Smooth muscle cell (in vitro differentiated cells): Measurements from ENCODE around the gene SYNGAP1. TPM values are rescaled to one million over a fixed set of nuclear protein-coding genes. Genes with fewer than 3 reads are reported as not detected.

Experiments used
- DNase-seq: peaks from one replicate; lab custom pipeline; 2025; ENCODE audit not compliant: unreplicated experiment; lab: John Stamatoyannopoulos, UW
- H2AFZ ChIP-seq: fragments of 200-600 bp; sonication (generic); 2 replicates; pipeline ENCODE4 v1.6.0; 2016; ENCODE audit warnings: antibody characterized with exemption, low read depth, mild to moderate bottlenecking
- H3F3A ChIP-seq: fragments of 200-600 bp; sonication (generic); 2 replicates; pipeline ENCODE4 v1.6.0; 2017; ENCODE audit warnings: antibody characterized with exemption, low read depth
- H3K27ac ChIP-seq: fragments of 200-600 bp; sonication (generic); 2 replicates; pipeline ENCODE4 v1.5.1; 2016; ENCODE audit warnings: low read depth, mild to moderate bottlenecking
- H3K27me3 ChIP-seq: fragments of 200-600 bp; sonication (generic); 2 replicates; pipeline ENCODE4 v1.6.1; 2016; ENCODE audit warnings: low read depth, mild to moderate bottlenecking
- H3K36me3 ChIP-seq: fragments of 200-600 bp; sonication (generic); 2 replicates; pipeline ENCODE4 v1.5.1; 2016; ENCODE audit warnings: low read depth
- H3K4me1 ChIP-seq: fragments of 200-600 bp; sonication (generic); 2 replicates; pipeline ENCODE4 v1.5.1; 2016; ENCODE audit warnings: low read depth
- H3K4me2 ChIP-seq: fragments of 200-600 bp; sonication (generic); 2 replicates; pipeline ENCODE4 v1.6.0; 2016; ENCODE audit warnings: mild to moderate bottlenecking
- H3K4me3 ChIP-seq: fragments of 200-600 bp; sonication (generic); 2 replicates; pipeline ENCODE4 v1.5.1; 2016; ENCODE audit warnings: mild to moderate bottlenecking
- H3K79me2 ChIP-seq: fragments of 200-600 bp; sonication (generic); 2 replicates; pipeline ENCODE4 v1.6.0; 2016; ENCODE audit warnings: low read depth, mild to moderate bottlenecking
- H3K9ac ChIP-seq: fragments of 200-600 bp; sonication (generic); 2 replicates; pipeline ENCODE4 v1.6.0; 2016; ENCODE audit warnings: low read depth
- H3K9me3 ChIP-seq: fragments of 200-600 bp; sonication (generic); replicated peaks from 2 replicates; pipeline ENCODE4 v1.5.1; 2016; ENCODE audit warnings: low read depth
- H4K20me1 ChIP-seq: fragments of 200-600 bp; sonication (generic); 2 replicates; pipeline ENCODE4 v1.6.0; 2016; ENCODE audit warnings: low read depth
- WGBS: methylation state at CpG from one replicate; pipeline ENCODE4 v1.1.7; 2016; ENCODE audit warnings: low lambda C conversion rate; 5-methylcytosine and 5-hydroxymethylcytosine counted together
- polyA plus RNA-seq: library from polyadenylated mRNA; unstranded; fragments of >200 nt; fragmentation: Nextera tagmentation; extraction: Ambion mirVana; gene quantifications from 2 replicates; pipeline ENCODE4 v1.2.1, GENCODE V29; 2016
- total RNA-seq: library from RNA; depleted of rRNA; stranded (reverse); fragments of >200 nt; gene quantifications from 2 replicates; pipeline ENCODE4 v1.2.3, GENCODE V29; 2014
- TF ChIP-seq, protein P1 (sequence below): fragments of 200-600 bp; sonication (generic); IDR thresholded peaks from 2 replicates; pipeline ENCODE4 v1.5.1; 2017; ENCODE audit warnings: borderline replicate concordance, mild to moderate bottlenecking, antibody characterized with exemption; ENCODE audit not compliant: insufficient read depth, poor library complexity, severe bottlenecking

Gene SYNGAP1
- total and polyA plus RNA-seq, 2 experiments from 2014 or later = 1.9 to 10.4 TPM

DNA sequence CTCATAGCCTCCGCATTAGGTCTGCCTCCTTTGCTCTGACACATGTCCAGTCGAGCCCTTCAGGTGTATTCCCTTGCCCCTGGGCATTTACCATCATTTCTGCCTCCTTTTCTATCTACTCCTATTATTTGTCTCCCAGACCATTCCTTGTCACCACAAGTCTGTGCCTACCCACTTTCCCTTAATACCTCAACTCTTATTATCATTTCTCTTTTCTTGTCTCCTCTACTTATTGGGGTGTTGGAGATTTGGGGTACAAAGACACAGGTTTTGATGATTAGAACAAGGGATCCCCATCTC, 1.4 kb downstream of the SYNGAP1 start:
- 85% methylated on average over 2 of the region's 2 CpGs for WGBS
- no peaks in the 10 kb centered on the region for H4K20me1 ChIP-seq
- no peak overlapping the region for H2AFZ ChIP-seq
- H3K27me3 ChIP-seq = no peaks in the 10 kb centered on the region
- H3F3A ChIP-seq = peaks cover 23% of the 10 kb centered on the region
- H3K9ac ChIP-seq = no peak overlapping the region
- peak overlapping the region; percentile 88 for H3K4me2 ChIP-seq
- no peaks in the 10 kb centered on the region for H3K36me3 ChIP-seq
- peaks cover 44% of the 10 kb centered on the region for H3K4me1 ChIP-seq
- H3K27ac ChIP-seq = peak overlapping the region; percentile 39
- TF ChIP-seq, protein P1, sequence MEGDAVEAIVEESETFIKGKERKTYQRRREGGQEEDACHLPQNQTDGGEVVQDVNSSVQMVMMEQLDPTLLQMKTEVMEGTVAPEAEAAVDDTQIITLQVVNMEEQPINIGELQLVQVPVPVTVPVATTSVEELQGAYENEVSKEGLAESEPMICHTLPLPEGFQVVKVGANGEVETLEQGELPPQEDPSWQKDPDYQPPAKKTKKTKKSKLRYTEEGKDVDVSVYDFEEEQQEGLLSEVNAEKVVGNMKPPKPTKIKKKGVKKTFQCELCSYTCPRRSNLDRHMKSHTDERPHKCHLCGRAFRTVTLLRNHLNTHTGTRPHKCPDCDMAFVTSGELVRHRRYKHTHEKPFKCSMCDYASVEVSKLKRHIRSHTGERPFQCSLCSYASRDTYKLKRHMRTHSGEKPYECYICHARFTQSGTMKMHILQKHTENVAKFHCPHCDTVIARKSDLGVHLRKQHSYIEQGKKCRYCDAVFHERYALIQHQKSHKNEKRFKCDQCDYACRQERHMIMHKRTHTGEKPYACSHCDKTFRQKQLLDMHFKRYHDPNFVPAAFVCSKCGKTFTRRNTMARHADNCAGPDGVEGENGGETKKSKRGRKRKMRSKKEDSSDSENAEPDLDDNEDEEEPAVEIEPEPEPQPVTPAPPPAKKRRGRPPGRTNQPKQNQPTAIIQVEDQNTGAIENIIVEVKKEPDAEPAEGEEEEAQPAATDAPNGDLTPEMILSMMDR = no peak
- no peak overlapping the region for H3K4me3 ChIP-seq
- DNase-seq = no peak
- H3K9me3 ChIP-seq = no peaks in the 10 kb centered on the region
- peaks cover 30% of the 10 kb centered on the region for H3K79me2 ChIP-seq

DNA sequence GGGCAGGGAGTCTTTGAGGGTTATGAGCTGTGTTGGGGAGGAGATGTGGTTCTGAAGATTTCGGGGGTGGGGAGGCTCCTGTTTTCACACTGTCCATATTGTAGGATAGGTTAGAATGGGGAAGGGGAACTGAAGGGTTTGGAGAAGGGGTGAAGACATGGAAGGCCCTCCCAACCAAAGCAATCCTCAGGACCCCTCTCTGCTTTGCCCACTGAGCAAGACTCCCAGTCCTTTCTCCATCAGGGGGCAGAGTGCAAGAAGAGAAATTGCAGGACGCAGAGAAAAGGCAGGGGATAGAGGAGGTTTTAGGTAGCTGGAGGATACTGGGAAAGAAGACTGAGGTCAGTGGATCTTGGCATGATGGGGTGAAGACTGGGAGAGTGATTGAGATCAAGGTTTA, 3.9 kb downstream of the SYNGAP1 start:
- Histone ChIP-seq H3K4me3 (no peak overlapping the region), H3K27me3 (no peaks in the 10 kb centered on the region), H3K4me1 (peaks cover 44% of the 10 kb centered on the region), H3K27ac (peak overlapping the region; percentile 77), H3K36me3 (no peaks in the 10 kb centered on the region), H3K4me2 (no peak overlapping the region), H3K79me2 (peaks cover 35% of the 10 kb centered on the region), H4K20me1 (peaks cover 12% of the 10 kb centered on the region), H3K9ac (no peak overlapping the region), H3K9me3 (no peaks in the 10 kb centered on the region), H3F3A (peaks cover 26% of the 10 kb centered on the region), H2AFZ (no peak overlapping the region)
- DNase-seq = no peak
- TF ChIP-seq, protein P1 = no peak
- 100% methylated on average over 2 of the region's 2 CpGs for WGBS

DNA sequence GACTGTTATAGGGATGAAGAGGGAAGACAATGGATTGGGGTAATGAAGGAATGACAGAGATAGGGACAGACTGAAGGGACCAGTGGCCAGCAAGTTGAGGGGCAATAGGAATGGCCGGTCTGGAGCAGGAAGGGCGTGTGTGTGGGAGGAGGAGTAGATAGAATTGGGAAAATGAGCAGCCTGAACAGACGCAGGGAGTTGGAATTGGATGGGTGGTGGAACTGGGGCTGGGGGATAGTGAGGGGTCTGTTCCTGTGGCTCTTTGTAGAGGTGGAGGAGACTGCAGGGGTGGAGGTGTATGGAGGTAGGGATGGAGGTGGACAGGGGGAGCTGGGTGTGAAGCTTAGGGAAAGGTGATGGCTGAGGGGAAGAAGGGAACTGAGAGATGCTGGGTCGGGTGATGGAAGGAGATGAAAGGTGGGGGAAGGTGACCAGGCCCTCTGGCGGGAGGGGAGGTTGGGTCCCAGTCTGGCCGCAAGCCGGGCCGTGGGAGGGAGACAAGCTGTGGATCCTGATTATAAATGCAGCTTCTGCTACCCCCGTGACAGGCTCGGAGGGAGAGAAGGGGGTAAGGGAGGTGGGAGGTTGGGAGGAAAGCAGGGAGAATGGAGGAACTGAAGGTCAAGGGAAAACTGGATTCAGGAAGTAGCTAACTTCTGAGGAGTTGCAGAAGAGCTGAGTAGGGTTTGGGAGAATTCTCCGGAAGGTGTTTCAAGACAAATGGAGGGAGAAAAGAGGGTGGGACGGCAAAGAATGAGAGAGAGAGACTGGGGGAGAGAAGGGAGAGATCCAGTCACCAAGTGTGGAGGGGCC, 5.2 kb downstream of the SYNGAP1 start:
- TF ChIP-seq, protein P1 = no peak
- DNase-seq = no peak
- no peak overlapping the region for H2AFZ ChIP-seq
- H3K4me1 ChIP-seq = peaks cover 34% of the 10 kb centered on the region
- peak overlapping the region; percentile 77 for H3K27ac ChIP-seq
- peak overlapping the region; percentile 86 for H3K4me2 ChIP-seq
- H3K36me3 ChIP-seq = no peaks in the 10 kb centered on the region
- H3K9ac ChIP-seq = peak overlapping the region; percentile 59
- peaks cover 38% of the 10 kb centered on the region for H3K79me2 ChIP-seq
- peaks cover 25% of the 10 kb centered on the region for H4K20me1 ChIP-seq
- H3K9me3 ChIP-seq = no peaks in the 10 kb centered on the region
- H3K4me3 ChIP-seq = peak overlapping the region; percentile 57
- H3K27me3 ChIP-seq = no peaks in the 10 kb centered on the region
- peaks cover 19% of the 10 kb centered on the region for H3F3A ChIP-seq
- 17% methylated on average over 11 of the region's 12 CpGs for WGBS
